ENCODE data around the gene MAD1L1.

MAD1L1 gene

GRCh38 chr7:2103071-2103898, 129.5 kb downstream of the MAD1L1 start:
- DNase-seq: no peak
- Histone ChIP-seq H3K27ac (ENCODE audit: insufficient read depth in 1 of 2, low read depth in 1 of 2, low read length in 2 of 2, poor library complexity in 1 of 2, severe bottlenecking in 2 of 2) (no peak overlapping the region), H3K9me3 (ENCODE audit: control extremely low read depth in 1 of 5, control insufficient read depth in 4 of 5, insufficient read depth in 2 of 5, low read depth in 1 of 5, low read length in 4 of 5) (no peaks in the 10 kb centered on the region), H3K27me3 (replicated peaks in 2 of 5; ENCODE audit: control insufficient read depth in 4 of 5, insufficient read depth in 5 of 5, low read length in 4 of 5) (no peaks in the 10 kb centered on the region), H3K4me1 (ENCODE audit: control extremely low read depth in 1 of 4, control insufficient read depth in 4 of 4, insufficient read depth in 4 of 4, low read length in 3 of 4) (peaks cover 0 to 64% (median 49%) of the 10 kb centered on the region in 4 experiments), H3K36me3 (ENCODE audit: control insufficient read depth in 4 of 4, insufficient read depth in 4 of 4, low read length in 3 of 4) (peaks cover 0 to 11% (median 0%) of the 10 kb centered on the region in 4 experiments), H3K4me3 (ENCODE audit: control insufficient read depth in 1 of 7, extremely low read depth in 1 of 7, insufficient read depth in 4 of 7, low read depth in 2 of 7, low read length in 6 of 7) (no peak overlapping the region)
- CTCF ChIA-PET: interaction anchor here (1.5 kb wide), 1 partner anchor 19 kb away, joined by 4 read pairs; no protein-coding TSS in a partner anchor
- WGBS (ENCODE audit: insufficient coverage): 94% methylated on average over 31 of the region's 39 CpGs
- POLR2A ChIA-PET: no interaction called here

- CTCF ChIA-PET: no interaction called here
- H3K36me3 ChIP-seq (ENCODE audit: control insufficient read depth in 4 of 4, insufficient read depth in 4 of 4, low read length in 3 of 4): peaks cover 0 to 9% (median 0%) of the 10 kb centered on the region in 4 experiments
- H3K4me1 ChIP-seq (ENCODE audit: control extremely low read depth in 1 of 4, control insufficient read depth in 4 of 4, insufficient read depth in 4 of 4, low read length in 3 of 4): peaks cover 0 to 72% (median 48%) of the 10 kb centered on the region in 4 experiments
- POLR2A ChIA-PET: no interaction called here
- 99% methylated on average over 7 of the region's 7 CpGs for WGBS (ENCODE audit: insufficient coverage)
- H3K4me3 ChIP-seq (ENCODE audit: control insufficient read depth in 1 of 7, extremely low read depth in 1 of 7, insufficient read depth in 4 of 7, low read depth in 2 of 7, low read length in 6 of 7): no peak overlapping the region
- DNase-seq: no peak
- no peaks in the 10 kb centered on the region for H3K27me3 ChIP-seq (replicated peaks in 2 of 5; ENCODE audit: control insufficient read depth in 4 of 5, insufficient read depth in 5 of 5, low read length in 4 of 5)
- no peak overlapping the region for H3K27ac ChIP-seq (ENCODE audit: insufficient read depth in 1 of 2, low read depth in 1 of 2, low read length in 2 of 2, poor library complexity in 1 of 2, severe bottlenecking in 2 of 2)
- no peaks in the 10 kb centered on the region for H3K9me3 ChIP-seq (ENCODE audit: control extremely low read depth in 1 of 5, control insufficient read depth in 4 of 5, insufficient read depth in 2 of 5, low read depth in 1 of 5, low read length in 4 of 5)
These were observed 130.4 kb downstream of the MAD1L1 start for GRCh38 chr7:2102375-2102723.

GRCh38 chr7:2101630-2102374, 130.9 kb downstream of the MAD1L1 start:
- WGBS (ENCODE audit: insufficient coverage): 100% methylated on average over 12 of the region's 19 CpGs
- Histone ChIP-seq H3K27ac (ENCODE audit: insufficient read depth in 1 of 2, low read depth in 1 of 2, low read length in 2 of 2, poor library complexity in 1 of 2, severe bottlenecking in 2 of 2) (no peak overlapping the region), H3K4me3 (ENCODE audit: control insufficient read depth in 1 of 7, extremely low read depth in 1 of 7, insufficient read depth in 4 of 7, low read depth in 2 of 7, low read length in 6 of 7) (no peak overlapping the region), H3K4me1 (ENCODE audit: control extremely low read depth in 1 of 4, control insufficient read depth in 4 of 4, insufficient read depth in 4 of 4, low read length in 3 of 4) (peaks cover 0 to 71% (median 43%) of the 10 kb centered on the region in 4 experiments), H3K27me3 (replicated peaks in 2 of 5; ENCODE audit: control insufficient read depth in 4 of 5, insufficient read depth in 5 of 5, low read length in 4 of 5) (no peaks in the 10 kb centered on the region), H3K9me3 (ENCODE audit: control extremely low read depth in 1 of 5, control insufficient read depth in 4 of 5, insufficient read depth in 2 of 5, low read depth in 1 of 5, low read length in 4 of 5) (no peaks in the 10 kb centered on the region), H3K36me3 (ENCODE audit: control insufficient read depth in 4 of 4, insufficient read depth in 4 of 4, low read length in 3 of 4) (peaks cover 0 to 6% (median 0%) of the 10 kb centered on the region in 4 experiments)
- no peak for DNase-seq
- ChIA-PET POLR2A (no interaction called here), CTCF (no interaction called here)

- Histone ChIP-seq H3K9me3 (ENCODE audit: control extremely low read depth in 1 of 5, control insufficient read depth in 4 of 5, insufficient read depth in 2 of 5, low read depth in 1 of 5, low read length in 4 of 5) (no peaks in the 10 kb centered on the region), H3K27me3 (replicated peaks in 2 of 5; ENCODE audit: control insufficient read depth in 4 of 5, insufficient read depth in 5 of 5, low read length in 4 of 5) (no peaks in the 10 kb centered on the region), H3K4me3 (ENCODE audit: control insufficient read depth in 1 of 7, extremely low read depth in 1 of 7, insufficient read depth in 4 of 7, low read depth in 2 of 7, low read length in 6 of 7) (no peak overlapping the region), H3K4me1 (ENCODE audit: control extremely low read depth in 1 of 4, control insufficient read depth in 4 of 4, insufficient read depth in 4 of 4, low read length in 3 of 4) (peaks cover 0 to 66% (median 35%) of the 10 kb centered on the region in 4 experiments), H3K36me3 (ENCODE audit: control insufficient read depth in 4 of 4, insufficient read depth in 4 of 4, low read length in 3 of 4) (peaks cover 0 to 6% (median 0%) of the 10 kb centered on the region in 4 experiments), H3K27ac (ENCODE audit: insufficient read depth in 1 of 2, low read depth in 1 of 2, low read length in 2 of 2, poor library complexity in 1 of 2, severe bottlenecking in 2 of 2) (no peak overlapping the region)
- DNase-seq: peak in 2 of 3 donors; percentile 74 to 80
- POLR2A ChIA-PET: no interaction called here
- CTCF ChIA-PET: interaction anchor here (1.0 to 1.6 kb wide), 5 partner anchors 13 to 403 kb away, joined by 3 to 5 read pairs (median 4); no protein-coding TSS in a partner anchor
- WGBS (ENCODE audit: insufficient coverage): 83% methylated on average over 24 of the region's 31 CpGs
These were observed 132.2 kb downstream of the MAD1L1 start for GRCh38 chr7:2100278-2101208.

- 67% methylated on average over 22 of the region's 29 CpGs for WGBS (ENCODE audit: insufficient coverage)
- ChIA-PET POLR2A (no interaction called here), CTCF (interaction anchor here (1.0 to 1.6 kb wide), 6 partner anchors 11 to 404 kb away, joined by 3 to 5 read pairs (median 4); no protein-coding TSS in a partner anchor)
- Histone ChIP-seq H3K27ac (ENCODE audit: insufficient read depth in 1 of 2, low read depth in 1 of 2, low read length in 2 of 2, poor library complexity in 1 of 2, severe bottlenecking in 2 of 2) (peak overlapping the region in 1 of 2 experiments; percentile 40), H3K4me1 (ENCODE audit: control extremely low read depth in 1 of 4, control insufficient read depth in 4 of 4, insufficient read depth in 4 of 4, low read length in 3 of 4) (peaks cover 0 to 63% (median 23%) of the 10 kb centered on the region in 4 experiments), H3K27me3 (replicated peaks in 2 of 5; ENCODE audit: control insufficient read depth in 4 of 5, insufficient read depth in 5 of 5, low read length in 4 of 5) (no peaks in the 10 kb centered on the region), H3K36me3 (ENCODE audit: control insufficient read depth in 4 of 4, insufficient read depth in 4 of 4, low read length in 3 of 4) (peaks cover 0 to 6% (median 0%) of the 10 kb centered on the region in 4 experiments), H3K9me3 (ENCODE audit: control extremely low read depth in 1 of 5, control insufficient read depth in 4 of 5, insufficient read depth in 2 of 5, low read depth in 1 of 5, low read length in 4 of 5) (no peaks in the 10 kb centered on the region), H3K4me3 (ENCODE audit: control insufficient read depth in 1 of 7, extremely low read depth in 1 of 7, insufficient read depth in 4 of 7, low read depth in 2 of 7, low read length in 6 of 7) (peak overlapping the region in 1 of 7 experiments; percentile 11)
- DNase-seq: peak in 2 of 3 donors; percentile 68 to 83
These were observed 133.4 kb downstream of the MAD1L1 start for GRCh38 chr7:2099048-2099957.

- no peaks in the 10 kb centered on the region for H3K9me3 ChIP-seq (ENCODE audit: control extremely low read depth in 1 of 5, control insufficient read depth in 4 of 5, insufficient read depth in 2 of 5, low read depth in 1 of 5, low read length in 4 of 5)
- WGBS (ENCODE audit: insufficient coverage): 98% methylated on average over 12 of the region's 16 CpGs
- no peaks in the 10 kb centered on the region for H3K27me3 ChIP-seq (replicated peaks in 2 of 5; ENCODE audit: control insufficient read depth in 4 of 5, insufficient read depth in 5 of 5, low read length in 4 of 5)
- H3K4me1 ChIP-seq (ENCODE audit: control extremely low read depth in 1 of 4, control insufficient read depth in 4 of 4, insufficient read depth in 4 of 4, low read length in 3 of 4): peaks cover 0 to 55% (median 15%) of the 10 kb centered on the region in 4 experiments
- H3K36me3 ChIP-seq (ENCODE audit: control insufficient read depth in 4 of 4, insufficient read depth in 4 of 4, low read length in 3 of 4): peaks cover 0 to 6% (median 0%) of the 10 kb centered on the region in 4 experiments
- no peak overlapping the region for H3K27ac ChIP-seq (ENCODE audit: insufficient read depth in 1 of 2, low read depth in 1 of 2, low read length in 2 of 2, poor library complexity in 1 of 2, severe bottlenecking in 2 of 2)
- no peak overlapping the region for H3K4me3 ChIP-seq (ENCODE audit: control insufficient read depth in 1 of 7, extremely low read depth in 1 of 7, insufficient read depth in 4 of 7, low read depth in 2 of 7, low read length in 6 of 7)
- ChIA-PET CTCF (interaction anchor here (1.6 kb wide), 1 partner anchor 11 kb away, joined by 5 read pairs; no protein-coding TSS in a partner anchor), POLR2A (no interaction called here)
- DNase-seq: no peak
These were observed 134.2 kb downstream of the MAD1L1 start for GRCh38 chr7:2098496-2098895.

All from common myeloid progenitor, CD34-positive (primary cell).